Fibroblast of lung (primary cell): ENCODE results near the gene GDPD2. TPM values are rescaled to one million over a fixed set of nuclear protein-coding genes. Genes with fewer than 3 reads are reported as not detected.
A peak's percentile ranks its signal among the peaks of the same experiment; 100 is the strongest.

Experiments
- DNase-seq, 2 donors: peaks; one replicate each; pipeline versions ENCODE4 v3.0.0 to v3.0.0-alpha.2; 2010; ENCODE audit warnings: low read depth in 2 of 2
- H2AFZ ChIP-seq: 2 replicates; pipeline ENCODE4 v1.5.1; 2012; ENCODE audit warnings: low read length, control low read depth, inconsistent platforms
- H3K27ac ChIP-seq: 2 replicates; pipeline ENCODE4 v1.5.1; 2011; ENCODE audit warnings: low read length, control low read depth; ENCODE audit not compliant: insufficient read depth
- H3K27me3 ChIP-seq: 2 replicates; pipeline ENCODE4 v1.5.1; 2011; ENCODE audit warnings: mild to moderate bottlenecking, low read length; ENCODE audit not compliant: control insufficient read depth, insufficient read depth
- H3K36me3 ChIP-seq: 2 replicates; pipeline ENCODE4 v1.5.1; 2011; ENCODE audit warnings: low read length; ENCODE audit not compliant: control insufficient read depth, insufficient read depth
- H3K4me1 ChIP-seq: 2 replicates; pipeline ENCODE4 v1.5.1; 2011; ENCODE audit warnings: low read length; ENCODE audit not compliant: control insufficient read depth, insufficient read depth; ENCODE audit errors: extremely low read depth
- H3K4me2 ChIP-seq: 2 replicates; pipeline ENCODE4 v1.5.1; 2011; ENCODE audit warnings: low read length, control low read depth; ENCODE audit not compliant: insufficient read depth; ENCODE audit errors: extremely low read depth
- H3K4me3 ChIP-seq, 4 experiments: fragments of 200-600 bp in 1 of 4; sonication (generic) in 1 of 4; replicated peaks in 1 of 4; 2 replicates each; pipeline ENCODE4 v1.5.1; 2011 to 2016; ENCODE audit warnings: low read length in 4 of 4, low read depth in 3 of 4, mild to moderate bottlenecking in 3 of 4, control low read depth in 2 of 4, inconsistent platforms in 1 of 4, mixed read lengths in 1 of 4; ENCODE audit not compliant: insufficient read depth in 1 of 4; ENCODE audit errors: control extremely low read depth in 1 of 4
- H3K79me2 ChIP-seq: 2 replicates; pipeline ENCODE4 v1.5.1; 2012; ENCODE audit warnings: mild to moderate bottlenecking, low read length, inconsistent platforms; ENCODE audit not compliant: control insufficient read depth, insufficient read depth
- H3K9ac ChIP-seq: 2 replicates; pipeline ENCODE4 v1.5.1; 2011; ENCODE audit warnings: mild to moderate bottlenecking, low read length, control low read depth; ENCODE audit not compliant: insufficient read depth
- H3K9me3 ChIP-seq: 2 replicates; pipeline ENCODE4 v1.5.1; 2012; ENCODE audit warnings: low read depth, low read length; ENCODE audit not compliant: control insufficient read depth, insufficient read depth
- H4K20me1 ChIP-seq: 2 replicates; pipeline ENCODE4 v1.5.1; 2011; ENCODE audit warnings: low read length; ENCODE audit not compliant: control insufficient read depth, insufficient read depth; ENCODE audit errors: extremely low read depth
- CTCF ChIP-seq, 2 donors: IDR thresholded peaks in 1 of 2; conservative IDR thresholded peaks in 1 of 2; 1 replicate in 1 of 2; 2 replicates in 1 of 2; pipeline ENCODE4 v1.5.1; 2011 to 2012; ENCODE audit warnings: low read length in 2 of 2, control low read depth in 1 of 2, inconsistent platforms in 1 of 2, low read depth in 1 of 2, mild to moderate bottlenecking in 1 of 2
- EZH2 ChIP-seq: IDR thresholded peaks from 2 replicates; pipeline ENCODE4 v1.5.1; 2012; ENCODE audit warnings: low read length, control low read depth, mild to moderate bottlenecking; ENCODE audit errors: missing control alignments
- polyA plus RNA-seq, 2 donors: library from polyadenylated mRNA; depleted of rRNA in 1 of 2; stranded (reverse) in 1 of 2; unstranded in 1 of 2; fragments of >200 nt; gene quantifications; 2 replicates each; pipeline ENCODE4 v1.2.1, GENCODE V29; 2011 to 2012; ENCODE audit warnings: missing spikeins in 1 of 2
- total RNA-seq: library from RNA; depleted of rRNA; stranded (reverse); fragments of >200 nt; gene quantifications from 2 replicates; pipeline ENCODE4 v1.2.1, GENCODE V29; 2014

Gene GDPD2
- total and polyA plus RNA-seq, 2 donors (not counting 1 experiment from before 2014, with no cell fraction given): not detected

DNA sequence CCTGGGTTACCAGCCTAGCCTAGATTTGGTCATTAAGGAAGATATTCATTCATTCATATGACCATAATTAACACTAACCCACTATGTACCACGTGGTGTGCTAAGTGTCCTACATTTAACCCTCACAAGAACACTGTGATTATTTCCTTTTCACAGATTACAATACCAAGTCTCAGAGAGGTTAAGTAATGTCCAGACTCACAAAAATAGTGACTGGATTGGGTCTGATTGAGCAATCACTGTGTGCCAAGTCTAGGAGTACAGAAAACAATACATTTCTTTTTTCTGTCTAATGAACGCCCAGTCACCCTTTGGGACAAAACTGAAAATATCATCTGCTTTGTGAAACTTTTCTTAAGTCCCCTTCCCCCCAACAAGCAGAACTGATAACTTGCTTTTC, 13.9 kb downstream of the GDPD2 start:
- no peak overlapping the region for H3K4me3 ChIP-seq
- H4K20me1 ChIP-seq: no peaks in the 10 kb centered on the region
- H3K4me2 ChIP-seq: no peak overlapping the region
- no peak overlapping the region for H2AFZ ChIP-seq
- H3K4me1 ChIP-seq: no peaks in the 10 kb centered on the region
- no peaks in the 10 kb centered on the region for H3K79me2 ChIP-seq
- no peak for TF ChIP-seq EZH2
- TF ChIP-seq CTCF (conservative IDR thresholded peaks at IDR 0.05 in 1 of 2, IDR thresholded peaks at IDR 0.05 in 1 of 2; ENCODE audit: low read depth in 1 of 2, low read length in 2 of 2): no peak
- no peaks in the 10 kb centered on the region for H3K27me3 ChIP-seq
- no peak overlapping the region for H3K9ac ChIP-seq
- H3K27ac ChIP-seq: no peak overlapping the region
- no peak for DNase-seq
- H3K9me3 ChIP-seq: no peaks in the 10 kb centered on the region
- H3K36me3 ChIP-seq: no peaks in the 10 kb centered on the region

DNA sequence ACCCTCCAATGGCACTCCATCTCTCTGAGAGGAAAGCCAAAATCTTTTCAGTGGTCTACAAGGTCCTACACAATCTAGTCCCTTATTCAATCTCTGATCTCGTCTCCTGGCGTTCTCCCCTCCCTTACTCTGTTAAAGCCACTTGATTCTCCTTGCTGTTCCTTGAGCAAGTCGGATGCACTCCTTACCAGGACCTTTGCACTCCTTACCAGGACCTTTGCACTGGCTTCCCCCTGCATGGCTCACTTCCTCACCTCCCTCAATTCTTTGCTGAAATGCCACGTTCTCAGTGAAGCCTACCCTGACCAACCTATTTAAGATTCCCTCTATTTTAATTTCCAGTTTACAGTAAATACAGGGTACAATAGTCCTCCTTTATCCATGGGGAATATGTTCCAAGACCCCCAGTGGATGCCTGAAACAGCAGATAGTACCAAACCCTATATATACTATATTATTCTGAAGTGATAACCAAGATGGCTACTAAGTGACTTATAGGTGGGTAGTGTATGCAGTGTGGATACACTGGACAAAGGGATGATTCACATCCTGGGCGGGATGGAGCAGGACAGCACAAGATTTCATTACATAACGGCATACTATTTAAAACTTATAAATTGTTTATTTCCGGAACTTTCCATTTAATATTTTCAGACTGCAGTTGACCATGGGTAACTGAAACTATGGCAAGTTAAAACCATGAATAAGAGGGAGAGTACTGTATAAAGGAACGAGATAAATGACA, 15.0 kb downstream of the GDPD2 start:
- no peaks in the 10 kb centered on the region for H3K36me3 ChIP-seq
- no peak overlapping the region for H3K4me2 ChIP-seq
- no peak overlapping the region for H3K4me3 ChIP-seq
- no peaks in the 10 kb centered on the region for H3K4me1 ChIP-seq
- no peaks in the 10 kb centered on the region for H3K79me2 ChIP-seq
- H2AFZ ChIP-seq: no peak overlapping the region
- no peak for DNase-seq
- no peak for TF ChIP-seq CTCF (conservative IDR thresholded peaks at IDR 0.05 in 1 of 2, IDR thresholded peaks at IDR 0.05 in 1 of 2; ENCODE audit: low read depth in 1 of 2, low read length in 2 of 2)
- no peak for TF ChIP-seq EZH2
- H3K9me3 ChIP-seq: no peaks in the 10 kb centered on the region
- H3K27ac ChIP-seq: no peak overlapping the region
- no peak overlapping the region for H3K9ac ChIP-seq
- no peaks in the 10 kb centered on the region for H4K20me1 ChIP-seq
- H3K27me3 ChIP-seq: no peaks in the 10 kb centered on the region

DNA sequence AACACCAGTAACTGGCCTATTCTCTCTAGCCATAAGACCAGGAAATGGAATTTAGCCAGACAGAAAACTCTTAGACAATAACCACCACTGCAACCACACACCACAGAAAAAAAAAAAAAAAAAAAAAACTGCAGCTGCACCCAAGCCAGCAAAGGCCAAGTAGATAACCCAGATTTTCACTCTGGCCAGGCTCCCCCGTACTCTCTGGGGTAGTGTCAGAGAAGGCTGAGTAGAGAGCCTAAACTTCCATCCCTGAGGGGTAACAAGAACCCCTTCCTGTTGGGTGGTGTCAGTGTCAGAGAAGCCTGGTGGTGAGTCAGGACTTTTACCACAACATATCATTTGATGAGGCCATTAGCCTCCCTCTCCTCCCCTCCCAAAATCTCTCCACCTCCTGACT, 15.9 kb downstream of the GDPD2 start:
- DNase-seq: peak in 1 of 2 donors; percentile 34
- Histone ChIP-seq H3K9me3 (no peaks in the 10 kb centered on the region), H2AFZ (no peak overlapping the region)

More for the DNA sequence above, 15.9 kb downstream of the GDPD2 start:
- H3K79me2 ChIP-seq: no peaks in the 10 kb centered on the region
- TF ChIP-seq EZH2 (no peak), CTCF (conservative IDR thresholded peaks at IDR 0.05 in 1 of 2, IDR thresholded peaks at IDR 0.05 in 1 of 2; ENCODE audit: low read depth in 1 of 2, low read length in 2 of 2) (no peak)
- H3K4me1 ChIP-seq: no peaks in the 10 kb centered on the region
- no peaks in the 10 kb centered on the region for H4K20me1 ChIP-seq
- no peaks in the 10 kb centered on the region for H3K27me3 ChIP-seq
- no peaks in the 10 kb centered on the region for H3K36me3 ChIP-seq
- no peak overlapping the region for H3K27ac ChIP-seq
- no peak overlapping the region for H3K4me2 ChIP-seq
- no peak overlapping the region for H3K4me3 ChIP-seq
- no peak overlapping the region for H3K9ac ChIP-seq
